Measurements from ENCODE around the gene AP1B1. TPM values are rescaled to one million over a fixed set of nuclear protein-coding genes. Genes with fewer than 3 reads are reported as not detected.

Gene AP1B1
- total and polyA plus RNA-seq, 2 of the 4 experiments (the other 2 are of a cell fraction): 55.7 to 70.8 TPM

- DNase-seq: no peak
- H4K91ac ChIP-seq (ENCODE audit: insufficient read depth, low read depth, low read length): no peak overlapping the region
- H4K5ac ChIP-seq (ENCODE audit: low read depth, low read length): no peak overlapping the region
- dilution Hi-C loops (cut with HindIII; ENCODE audit: low sequenced_read_pairs, unreplicated experiment): no loop called here
- no peak overlapping the region for H2BK20ac ChIP-seq (ENCODE audit: low read depth, low read length)
- H3K4me3 ChIP-seq (ENCODE audit: insufficient read depth, low read depth, low read length): no peak overlapping the region
- ChIA-PET CTCF (no interaction called here), POLR2A (ENCODE audit: unreplicated experiment) (no interaction called here)
- H4K8ac ChIP-seq (ENCODE audit: low read depth in 2 of 2, low read length in 2 of 2): no peak overlapping the region
- no peak overlapping the region for H2AK9ac ChIP-seq (replicated peaks; ENCODE audit: low read depth, low read length, poor library complexity)
- H3K4me2 ChIP-seq (ENCODE audit: low read depth, low read length): no peak overlapping the region
- no peak overlapping the region for H2AK5ac ChIP-seq (ENCODE audit: low read depth, low read length)
- in situ Hi-C loops (cut with MboI; ENCODE audit: low sequenced_read_pairs): no loop called here
- H2AFZ ChIP-seq (replicated peaks; ENCODE audit: low read length, poor library complexity): no peak overlapping the region
- intact Hi-C loops (cut with micrococcal nuclease): no loop called here
- no TSS peak for BruUV-seq (replicated peaks)
- no peak overlapping the region for H3K18ac ChIP-seq (ENCODE audit: low read depth, low read length)
- H3K79me1 ChIP-seq (ENCODE audit: low read depth in 1 of 2, low read length in 2 of 2): no peaks in the 10 kb centered on the region
- no peak overlapping the region for H2BK15ac ChIP-seq (ENCODE audit: low read depth, low read length)
- H3K14ac ChIP-seq (replicated peaks; ENCODE audit: low read depth, low read length): no peak overlapping the region
- TF ChIP-seq SMC3 (IDR thresholded peaks at IDR 0.05; ENCODE audit: low read depth, low read length) (no peak), NFE2L2 (IDR thresholded peaks at IDR 0.05; ENCODE audit: low read depth, low read length) (no peak), RCOR1 (IDR thresholded peaks at IDR 0.05; ENCODE audit: insufficient replicate concordance, low read length) (no peak), MXI1 (IDR thresholded peaks at IDR 0.05; ENCODE audit: borderline replicate concordance, low read depth, low read length) (no peak), CTCF (conservative IDR thresholded peaks at IDR 0.05; ENCODE audit: low read depth, low read length) (no peak), POLR2A (IDR thresholded peaks at IDR 0.05; ENCODE audit: low read depth, low read length) (no peak), MAZ (IDR thresholded peaks at IDR 0.05; ENCODE audit: borderline replicate concordance, low read depth, low read length) (no peak), MAFK (IDR thresholded peaks at IDR 0.05; ENCODE audit: low read depth, low read length) (no peak), RFX5 (IDR thresholded peaks at IDR 0.05; ENCODE audit: low read depth, low read length) (no peak), BHLHE40 (IDR thresholded peaks at IDR 0.05; ENCODE audit: low read depth, low read length) (no peak)
- no peak overlapping the region for H3K4ac ChIP-seq (ENCODE audit: low read depth, low read length)
- no peaks in the 10 kb centered on the region for H4K20me1 ChIP-seq (ENCODE audit: insufficient read depth, low read length)
- no peak overlapping the region for H2BK120ac ChIP-seq (ENCODE audit: low read depth, low read length)
- H3K23ac ChIP-seq (ENCODE audit: low read depth, low read length): no peak overlapping the region
- H3K36me3 ChIP-seq (ENCODE audit: control insufficient read depth, insufficient read depth, low read length): no peaks in the 10 kb centered on the region
- H3K27me3 ChIP-seq (ENCODE audit: control insufficient read depth, insufficient read depth, low read length): peaks cover 48% of the 10 kb centered on the region
- no peak overlapping the region for H2BK5ac ChIP-seq (ENCODE audit: low read depth, low read length, poor library complexity, severe bottlenecking)
- whole genome bisulfite sequencing, 2 experiments (ENCODE audit: extremely low coverage in 2 of 2, insufficient read length in 1 of 2): 68% methylated on average over 2 of the region's 5 CpGs; no CpG with 5 or more reads in 1 of the 2 experiments
- H3K9me1 ChIP-seq (ENCODE audit: insufficient read depth, low read length): no peaks in the 10 kb centered on the region
- no peak overlapping the region for H3K27ac ChIP-seq (ENCODE audit: insufficient read depth, low read length)
- no peaks in the 10 kb centered on the region for H3K4me1 ChIP-seq (ENCODE audit: control insufficient read depth, insufficient read depth, low read length)
- H3K56ac ChIP-seq (ENCODE audit: extremely low read depth, insufficient read depth, low read length): no peak overlapping the region
- ATAC-seq (ENCODE audit: low read depth): no peak
- no peaks in the 10 kb centered on the region for H3K9me3 ChIP-seq (ENCODE audit: control insufficient read depth, insufficient read depth, low read length)
- H3K9ac ChIP-seq (ENCODE audit: low read depth, low read length): no peak overlapping the region
Observed at GRCh38 chr22:29431986-29432385, 43.6 kb upstream of the AP1B1 start.

All from IMR-90 (cell line).